Activated naive CD4-positive, alpha-beta T cell treated with anti-CD3 and anti-CD28 coated beads, Interleukin-2, amount 50 U/mL, for 72 hours (primary cell): Measurements from ENCODE around the gene C16orf92. TPM values are rescaled to one million over a fixed set of nuclear protein-coding genes. Genes with fewer than 3 reads are reported as not detected.

Experiments
- ATAC-seq, 2 donors: fragments of 150-1000 bp; cut with Tn5 transposase; 2 replicates each; pipeline ENCODE4 v1.10.0; 2021; ENCODE audit warnings: mild to moderate bottlenecking in 2 of 2, moderate library complexity in 2 of 2
- DNase-seq, 2 donors: peaks; one replicate each; pipeline ENCODE4 v3.0.0; 2021 to 2022; ENCODE audit warnings: low spot score in 2 of 2
- H3K27ac Mint-ChIP-seq, 2 donors: one replicate each; pipeline ENCODE4 v1.8.0; 2022; ENCODE audit warnings: mild to moderate bottlenecking in 2 of 2, mixed read lengths in 2 of 2
- H3K36me3 Mint-ChIP-seq, 2 donors: one replicate each; pipeline ENCODE4 v1.8.0; 2022; ENCODE audit warnings: mixed read lengths in 2 of 2
- H3K9me3 Mint-ChIP-seq, 2 donors: one replicate each; pipeline ENCODE4 v1.8.0; 2022; ENCODE audit warnings: mixed read lengths in 2 of 2
- total RNA-seq, 2 donors: library from RNA; stranded (reverse); gene quantifications; one replicate each; pipeline ENCODE4 v1.2.3, GENCODE V29; 2022

C16orf92 gene
- total RNA-seq, 2 donors from 2014 or later, result not detected

GRCh38 chr16:30054959-30055553 is 32.1 kb downstream of the C16orf92 start:
- H3K27ac Mint-ChIP-seq, result no peak overlapping the region
- ATAC-seq (peak; percentile 62 to 81), DNase-seq (peak; percentile 63 to 76)
- H3K9me3 Mint-ChIP-seq, result no peaks in the 10 kb centered on the region
- peaks cover 0 to 5% of the 10 kb centered on the region in 2 donors for H3K36me3 Mint-ChIP-seq

GRCh38 chr16:30060346-30060745 is 37.3 kb downstream of the C16orf92 start:
- Mint-ChIP-seq H3K27ac (no peak overlapping the region), H3K9me3 (no peaks in the 10 kb centered on the region), H3K36me3 (peaks cover 12 to 15% of the 10 kb centered on the region in 2 donors)
- DNase-seq, result no peak
- ATAC-seq, result no peak

GRCh38 chr16:30060836-30061554 is 38.0 kb downstream of the C16orf92 start:
- Mint-ChIP-seq H3K27ac (no peak overlapping the region), H3K9me3 (no peaks in the 10 kb centered on the region), H3K36me3 (peaks cover 18% of the 10 kb centered on the region in 2 donors)
- ATAC-seq (no peak), DNase-seq (no peak)

- DNase-seq (no peak), ATAC-seq (no peak)
- H3K9me3 Mint-ChIP-seq, result no peaks in the 10 kb centered on the region
- peak overlapping the region; percentile 92 to 99 for H3K27ac Mint-ChIP-seq
- peaks cover 34 to 38% of the 10 kb centered on the region in 2 donors for H3K36me3 Mint-ChIP-seq
Observed at GRCh38 chr16:30063278-30063892, 40.4 kb downstream of the C16orf92 start.

GRCh38 chr16:30063893-30064728 is 41.1 kb downstream of the C16orf92 start:
- H3K9me3 Mint-ChIP-seq, result no peaks in the 10 kb centered on the region
- peak overlapping the region; percentile 92 to 99 for H3K27ac Mint-ChIP-seq
- peak; percentile 68 to 83 for DNase-seq
- peak; percentile 25 to 42 for ATAC-seq
- peaks cover 35 to 43% of the 10 kb centered on the region in 2 donors for H3K36me3 Mint-ChIP-seq

GRCh38 chr16:30064729-30065101 is 41.7 kb downstream of the C16orf92 start:
- Mint-ChIP-seq H3K9me3 (no peaks in the 10 kb centered on the region), H3K27ac (peak overlapping the region; percentile 92), H3K36me3 (peaks cover 41 to 49% of the 10 kb centered on the region in 2 donors)
- DNase-seq (peak in 1 of 2 donors; percentile 70), ATAC-seq (no peak)

- peak; percentile 87 to 90 for ATAC-seq
Observed at GRCh38 chr16:30065102-30065942, 42.3 kb downstream of the C16orf92 start, which contains the start of gene ALDOA. ALDOA (plus strand) TSS chr16:30065760; CDS start chr16:30066898, 1,138 bp downstream.

GRCh38 chr16:30065943-30066760 is 43.2 kb downstream of the C16orf92 start:
- H3K36me3 Mint-ChIP-seq, result peaks cover 49 to 58% of the 10 kb centered on the region in 2 donors
- ATAC-seq (peak in 1 of 2 donors; percentile 0), DNase-seq (peak; percentile 34 to 61)
- no peaks in the 10 kb centered on the region for H3K9me3 Mint-ChIP-seq
- H3K27ac Mint-ChIP-seq, result peak overlapping the region; percentile 92 to 98

More at GRCh38 chr16:30065102-30065942, 42.3 kb downstream of the C16orf92 start, which contains the start of gene ALDOA:
- Mint-ChIP-seq H3K36me3 (peaks cover 47 to 55% of the 10 kb centered on the region in 2 donors), H3K9me3 (no peaks in the 10 kb centered on the region), H3K27ac (peak within 1 kb of the TSS; percentile 92 to 98)
- DNase-seq, result peak; percentile 96 to 99

- DNase-seq (no peak), ATAC-seq (no peak)
- Mint-ChIP-seq H3K9me3 (no peaks in the 10 kb centered on the region), H3K27ac (peak overlapping the region; percentile 92 to 98), H3K36me3 (peaks cover 49 to 58% of the 10 kb centered on the region in 2 donors)
Observed at GRCh38 chr16:30066761-30067583, 44.0 kb downstream of the C16orf92 start.

- Mint-ChIP-seq H3K9me3 (no peaks in the 10 kb centered on the region), H3K27ac (peak overlapping the region; percentile 92 to 98), H3K36me3 (peaks cover 49 to 58% of the 10 kb centered on the region in 2 donors)
- no peak for ATAC-seq
- no peak for DNase-seq
Observed at GRCh38 chr16:30067584-30067916, 44.6 kb downstream of the C16orf92 start.

- H3K27ac Mint-ChIP-seq, result peak overlapping the region; percentile 20 to 91
- DNase-seq, result no peak
- H3K36me3 Mint-ChIP-seq, result peaks cover 49 to 58% of the 10 kb centered on the region in 2 donors
- H3K9me3 Mint-ChIP-seq, result no peaks in the 10 kb centered on the region
- ATAC-seq, result no peak
Observed at GRCh38 chr16:30068333-30068732, 45.3 kb downstream of the C16orf92 start.

- Mint-ChIP-seq H3K9me3 (no peaks in the 10 kb centered on the region), H3K27ac (peak overlapping the region; percentile 41 to 85), H3K36me3 (peaks cover 46 to 55% of the 10 kb centered on the region in 2 donors)
- peak in 1 of 2 donors; percentile 54 for DNase-seq
- ATAC-seq, result no peak
Observed at GRCh38 chr16:30068750-30069610, 46.0 kb downstream of the C16orf92 start.

- Mint-ChIP-seq H3K27ac (peak overlapping the region; percentile 41 to 85), H3K9me3 (no peaks in the 10 kb centered on the region), H3K36me3 (peaks cover 38 to 50% of the 10 kb centered on the region in 2 donors)
- DNase-seq (no peak), ATAC-seq (no peak)
Observed at GRCh38 chr16:30069611-30070462, 46.8 kb downstream of the C16orf92 start.
